Keratinocyte (primary cell): ENCODE data around the gene VSIG2. TPM values are rescaled to one million over a fixed set of nuclear protein-coding genes. Genes with fewer than 3 reads are reported as not detected.

ENCODE experiments used
- DNase-seq: peaks from one replicate; pipeline ENCODE4 v3.0.0-alpha.2; 2011; ENCODE audit warnings: low read depth, missing footprints, low spot score
- FAIRE-seq: peaks from 2 replicates; lab custom pipeline; 2011; peaks lifted over from hg19 to GRCh38; lab: Jason Lieb, UNC
- H2AFZ ChIP-seq: 2 replicates; pipeline ENCODE4 v1.6.0; 2012; ENCODE audit warnings: low read length, control low read depth, inconsistent platforms; ENCODE audit not compliant: control insufficient read depth
- H3K27ac ChIP-seq: 2 replicates; pipeline ENCODE4 v1.5.1; 2011; ENCODE audit warnings: low read length; ENCODE audit not compliant: control insufficient read depth, insufficient read depth
- H3K27me3 ChIP-seq: 3 replicates; pipeline ENCODE4 v1.6.0; 2011; ENCODE audit warnings: low read length; ENCODE audit not compliant: control insufficient read depth, insufficient read depth; ENCODE audit errors: extremely low read depth
- H3K36me3 ChIP-seq, 2 experiments: 2 replicates in 1 of 2; 3 replicates in 1 of 2; pipeline ENCODE4 v1.5.1; 2011; ENCODE audit warnings: low read length in 2 of 2, mild to moderate bottlenecking in 1 of 2; ENCODE audit not compliant: control insufficient read depth in 2 of 2, insufficient read depth in 2 of 2; ENCODE audit errors: extremely low read depth in 1 of 2
- H3K4me1 ChIP-seq: 3 replicates; pipeline ENCODE4 v1.5.1; 2011; ENCODE audit warnings: low read length; ENCODE audit not compliant: control insufficient read depth, insufficient read depth; ENCODE audit errors: extremely low read depth
- H3K4me2 ChIP-seq: 3 replicates; pipeline ENCODE4 v1.6.0; 2011; ENCODE audit warnings: low read depth, low read length; ENCODE audit not compliant: control insufficient read depth, insufficient read depth; ENCODE audit errors: extremely low read depth
- H3K4me3 ChIP-seq, 3 experiments: fragments of 200-600 bp in 1 of 3; sonication (generic) in 1 of 3; 2 replicates in 2 of 3; 3 replicates in 1 of 3; pipeline ENCODE4 v1.5.1; 2011 to 2016; ENCODE audit warnings: low read length in 3 of 3, mild to moderate bottlenecking in 3 of 3, control low read depth in 2 of 3, inconsistent platforms in 1 of 3, low read depth in 1 of 3, mixed read lengths in 1 of 3, mixed run types in 1 of 3, moderate library complexity in 1 of 3; ENCODE audit not compliant: control insufficient read depth in 2 of 3, insufficient read depth in 2 of 3; ENCODE audit errors: extremely low read depth in 1 of 3
- H3K79me2 ChIP-seq: 2 replicates; pipeline ENCODE4 v1.6.0; 2012; ENCODE audit warnings: low read length; ENCODE audit not compliant: control insufficient read depth, insufficient read depth
- H3K9ac ChIP-seq: 3 replicates; pipeline ENCODE4 v1.6.0; 2011; ENCODE audit warnings: low read length; ENCODE audit not compliant: control insufficient read depth, insufficient read depth; ENCODE audit errors: extremely low read depth
- H3K9me1 ChIP-seq: 3 replicates; pipeline ENCODE4 v1.6.0; 2011; ENCODE audit warnings: low read length; ENCODE audit not compliant: control insufficient read depth, insufficient read depth; ENCODE audit errors: extremely low read depth
- H3K9me3 ChIP-seq: 2 replicates; pipeline ENCODE4 v1.5.1; 2012; ENCODE audit warnings: low read depth, low read length; ENCODE audit not compliant: control insufficient read depth
- H4K20me1 ChIP-seq: 3 replicates; pipeline ENCODE4 v1.6.0; 2011; ENCODE audit warnings: low read length; ENCODE audit not compliant: control insufficient read depth, insufficient read depth; ENCODE audit errors: extremely low read depth
- CTCF ChIP-seq, 3 experiments: IDR thresholded peaks in 1 of 3; conservative IDR thresholded peaks in 1 of 3; optimal IDR thresholded peaks in 1 of 3; 2 replicates in 2 of 3; 3 replicates in 1 of 3; pipeline versions ENCODE3 to v1.5.1; 2011; ENCODE audit warnings: low read length in 3 of 3, mild to moderate bottlenecking in 3 of 3, moderate library complexity in 2 of 3, control low read depth in 1 of 3, inconsistent platforms in 1 of 3; ENCODE audit not compliant: insufficient read depth in 2 of 3; ENCODE audit errors: extremely low read depth in 1 of 3
- EZH2 ChIP-seq: IDR thresholded peaks from one replicate; pipeline ENCODE4 v1.6.1; 2012; ENCODE audit warnings: inconsistent platforms, mild to moderate bottlenecking, low read length, moderate library complexity
- dilution Hi-C: fragments of 300-500 bp; cut with MboI; formaldehyde crosslinking; loops from one replicate; pipeline ENCODE4 v1.7.0; 2020; ENCODE audit warnings: low sequenced_read_pairs; ENCODE audit not compliant: extremely low pct_ligation_motif_present
- polyA plus RNA-seq, 5 experiments: library from polyadenylated mRNA; depleted of rRNA in 3 of 5; stranded (reverse) in 3 of 5; stranded (forward) in 1 of 5; unstranded in 1 of 5; fragments of >200 nt; gene quantifications; 1 replicate in 1 of 5; 2 replicates in 3 of 5; 3 replicates in 1 of 5; pipeline versions ENCODE4 v1.2.1 to v1.2.3, GENCODE V29; 2011 to 2012; ENCODE audit warnings: missing spikeins in 2 of 5, low read depth in 1 of 5, low replicate concordance in 1 of 5

VSIG2 gene
- polyA plus RNA-seq, 1 donor (not counting 4 experiments of a cell fraction or from before 2014, with no cell fraction given), result not detected

- DNase-seq, result no peak
- no peak for TF ChIP-seq CTCF (optimal IDR thresholded peaks at IDR 0.05 in 1 of 3, IDR thresholded peaks at IDR 0.05 in 1 of 3, conservative IDR thresholded peaks at IDR 0.05 in 1 of 3; ENCODE audit: extremely low read depth in 1 of 3, insufficient read depth in 2 of 3, low read length in 3 of 3)
- no peak for TF ChIP-seq EZH2
- no peak overlapping the region for H3K4me3 ChIP-seq
- H3K79me2 ChIP-seq, result no peaks in the 10 kb centered on the region
- no peaks in the 10 kb centered on the region for H3K9me1 ChIP-seq
- no peak for FAIRE-seq
- H3K9me3 ChIP-seq, result no peaks in the 10 kb centered on the region
- no peaks in the 10 kb centered on the region for H3K27me3 ChIP-seq
- dilution Hi-C loops, result no loop called here
- no peaks in the 10 kb centered on the region for H3K4me1 ChIP-seq
- no peak overlapping the region for H3K9ac ChIP-seq
- no peak overlapping the region for H3K4me2 ChIP-seq
- no peak overlapping the region for H2AFZ ChIP-seq
- H3K27ac ChIP-seq, result no peak overlapping the region
- no peaks in the 10 kb centered on the region for H3K36me3 ChIP-seq
- H4K20me1 ChIP-seq, result no peaks in the 10 kb centered on the region
These were observed 52.5 kb downstream of the VSIG2 start for GRCh38 chr11:124699547-124699946.

Other genes starting within 250 kb of the VSIG2 start
- gene OR8B12, start 208.6 kb downstream of the VSIG2 start, polyA plus RNA-seq, result not detected in 3 replicates
- not detected in 3 replicates for gene OR8A1, start 182.3 kb downstream of the VSIG2 start, polyA plus RNA-seq
- gene PANX3, start 140.8 kb downstream of the VSIG2 start, polyA plus RNA-seq, result not detected in 3 replicates
- gene TBRG1, start 129.4 kb downstream of the VSIG2 start, polyA plus RNA-seq, result 28.5 to 40.2 TPM (median 32.6 TPM) in 3 replicates
- gene SIAE, start 78.5 kb downstream of the VSIG2 start, polyA plus RNA-seq, result 16.2 to 44.7 TPM (median 26.6 TPM) in 3 replicates
- gene SPA17, start 78.4 kb downstream of the VSIG2 start, polyA plus RNA-seq, result 10.0 to 19.5 TPM (median 16.8 TPM) in 3 replicates
- gene NRGN, start 12.3 kb downstream of the VSIG2 start, polyA plus RNA-seq, result 0.37 to 3.3 TPM (median 0.97 TPM) in 3 replicates
- 0.04 TPM in 2 of 3 replicates, not detected in the other for gene ESAM, start 10.0 kb upstream of the VSIG2 start, polyA plus RNA-seq
- gene MSANTD2, start 48.2 kb upstream of the VSIG2 start, polyA plus RNA-seq, result 2.9 to 6.6 TPM (median 3.6 TPM) in 3 replicates
- gene ROBO3, start 113.2 kb upstream of the VSIG2 start, polyA plus RNA-seq, result 13.6 to 19.2 TPM (median 17.0 TPM) in 3 replicates
- gene ROBO4, start 145.6 kb upstream of the VSIG2 start, polyA plus RNA-seq, result 0.94 to 2.3 TPM (median 0.98 TPM) in 3 replicates
- gene HEPN1, start 167.0 kb upstream of the VSIG2 start, polyA plus RNA-seq, result not detected in 3 replicates
- gene HEPACAM, start 183.8 kb upstream of the VSIG2 start, polyA plus RNA-seq, result not detected in 3 replicates
- gene CCDC15, start 201.9 kb upstream of the VSIG2 start, polyA plus RNA-seq, result 0.77 to 2.0 TPM (median 1.4 TPM) in 3 replicates